Mucosa of gallbladder (tissue), 1 donor: Measurements from ENCODE around the gene BHLHE41. TPM values are rescaled to one million over a fixed set of nuclear protein-coding genes. Genes with fewer than 3 reads are reported as not detected.

ENCODE experiments used
- DNase-seq: peaks from one replicate; pipeline ENCODE4 v3.0.0-alpha.2; 2020; ENCODE audit warnings: low spot score
- total RNA-seq: library from RNA; stranded (reverse); gene quantifications from one replicate; pipeline ENCODE4 v1.2.1, GENCODE V29; 2021
- donor health status: DM: no; HTN: no; CAD: no.

BHLHE41 gene
- total RNA-seq, 1 donor from 2014 or later = 99.6 TPM

DNA sequence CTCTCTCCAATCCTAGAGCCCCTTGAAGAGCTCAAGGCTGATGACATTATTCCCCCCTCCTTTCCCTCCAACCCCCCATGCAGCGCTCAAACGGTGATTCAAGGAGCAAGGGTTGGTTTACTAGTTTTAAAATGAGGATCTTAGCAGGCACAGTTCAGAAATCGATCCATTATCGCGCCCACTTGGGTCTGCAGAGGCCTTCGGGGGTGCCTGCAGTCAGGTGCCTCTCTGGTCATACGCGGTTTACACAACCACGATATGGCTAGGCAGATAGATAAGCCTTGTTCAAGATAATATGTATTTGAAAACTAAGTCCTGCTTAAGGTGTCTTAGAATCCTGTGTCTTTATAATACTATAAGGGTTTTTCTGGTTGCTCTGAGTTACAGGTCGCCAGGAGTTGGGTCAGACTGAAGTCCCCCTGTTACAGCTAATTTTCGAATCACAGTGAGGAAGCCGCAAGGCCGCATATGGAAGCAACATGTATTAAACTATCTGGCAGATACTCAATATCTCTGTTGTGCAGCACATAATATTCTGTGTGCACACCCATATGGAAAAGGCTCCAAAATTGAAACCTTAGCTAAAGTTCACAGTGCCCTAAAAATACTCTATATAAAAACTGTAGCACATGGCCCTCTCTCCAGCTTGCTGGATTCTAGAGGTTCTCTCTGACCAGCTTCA is 10.0 kb downstream of the BHLHE41 start:
- DNase-seq = no peak

DNA sequence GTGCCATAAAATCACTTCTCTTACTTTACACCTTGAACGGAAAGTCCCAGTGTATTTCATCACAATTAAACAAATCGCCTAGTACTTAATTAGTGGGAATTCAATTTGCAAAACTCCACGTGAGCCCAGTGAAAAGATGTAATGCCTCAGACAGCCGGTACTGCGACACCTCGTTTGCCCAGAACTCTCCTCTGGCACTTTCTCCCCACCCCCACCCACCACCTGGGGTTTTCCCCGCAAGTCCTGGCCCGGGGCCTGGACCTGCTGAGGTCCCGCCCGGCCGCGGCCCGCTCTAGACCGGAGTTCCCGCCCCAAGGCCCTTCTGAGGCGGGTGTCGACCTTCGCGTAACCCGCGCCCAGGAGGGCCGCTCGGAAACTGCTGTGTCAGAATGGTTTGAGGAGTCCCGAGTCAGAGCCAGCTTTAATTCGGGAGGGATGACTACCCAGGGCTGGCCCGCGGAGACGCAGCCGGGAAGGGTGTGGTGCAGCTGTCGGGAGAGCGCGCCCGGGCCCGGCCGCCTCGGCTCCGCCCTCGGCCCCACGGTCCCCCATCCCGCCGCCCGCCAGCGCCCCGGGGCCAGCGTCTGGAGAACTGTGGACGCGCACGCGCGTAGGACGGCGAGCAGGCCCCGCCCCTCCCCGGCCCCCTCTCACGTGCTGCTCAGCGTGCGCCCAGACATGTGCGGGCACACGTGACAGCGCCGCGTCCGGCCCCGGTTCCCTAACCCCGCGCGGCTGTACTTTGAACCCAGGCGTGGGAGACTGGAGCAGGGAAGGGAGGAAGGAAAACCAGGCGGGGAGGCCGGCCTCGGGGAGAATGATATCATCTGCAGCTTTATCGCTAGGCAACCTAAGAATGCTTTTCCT is 10.8 kb downstream of the BHLHE41 start:
- peak; percentile 96 for DNase-seq

DNA sequence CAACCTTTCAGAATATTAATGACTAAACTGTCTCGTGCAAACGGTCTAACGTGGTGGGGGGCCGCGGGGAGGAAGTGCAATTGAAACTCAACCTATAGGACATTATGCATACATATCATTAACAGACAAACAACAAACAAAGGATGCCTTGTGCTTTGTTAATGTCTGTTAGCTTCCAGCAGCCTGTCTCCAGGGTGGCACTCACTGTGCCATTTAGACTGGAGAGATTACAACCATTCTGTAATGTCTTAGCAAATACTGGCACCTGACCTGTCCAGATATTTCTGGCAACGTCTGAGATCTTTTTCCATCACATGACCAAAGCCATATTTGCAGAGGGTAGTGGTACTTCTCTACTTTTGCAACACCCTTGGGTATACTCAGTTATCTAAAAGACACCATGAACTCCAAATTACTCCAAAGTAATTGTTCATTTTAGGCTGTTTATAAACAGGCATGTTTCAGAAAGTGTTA is 11.6 kb downstream of the BHLHE41 start:
- DNase-seq = no peak

DNA sequence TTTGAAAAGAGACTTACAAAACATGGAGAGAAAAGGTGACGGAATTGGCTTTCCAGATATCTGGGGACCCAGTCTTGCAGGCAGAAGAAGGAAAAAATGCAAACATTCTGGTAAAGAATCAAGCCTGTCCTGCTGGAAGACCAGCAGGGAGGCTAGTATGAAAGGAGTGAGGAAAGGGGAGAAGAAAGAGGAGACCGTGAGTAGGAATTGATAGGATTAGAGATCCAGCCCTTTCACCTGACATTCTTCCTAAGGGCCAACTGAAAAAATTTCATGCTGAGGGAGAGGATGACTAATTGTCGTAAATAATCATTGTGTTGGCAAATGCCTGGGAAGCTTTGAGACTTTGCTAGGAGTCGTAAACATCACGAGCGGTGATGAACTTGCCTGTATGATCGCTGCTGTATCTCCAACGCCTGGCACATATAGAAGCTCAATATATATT is 12.1 kb downstream of the BHLHE41 start:
- no peak for DNase-seq

DNA sequence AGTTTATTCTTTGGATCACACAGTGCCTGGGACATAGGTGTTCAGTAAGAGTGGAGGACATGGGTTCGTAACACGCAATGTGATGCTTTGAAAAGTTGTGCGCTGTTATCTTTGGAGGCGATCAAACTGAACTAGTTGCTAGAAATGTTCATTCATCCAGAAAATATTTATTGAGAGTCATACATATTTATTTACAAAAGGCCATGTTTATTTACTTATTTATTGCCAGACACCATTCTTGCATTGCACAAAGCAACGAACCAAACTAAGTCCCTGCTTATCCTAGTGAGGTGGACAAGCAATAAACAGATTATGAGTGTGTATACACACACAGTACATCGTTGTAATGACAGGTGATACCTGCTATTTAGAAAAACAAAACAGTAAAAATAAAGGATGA is 12.6 kb downstream of the BHLHE41 start:
- no peak for DNase-seq

DNA sequence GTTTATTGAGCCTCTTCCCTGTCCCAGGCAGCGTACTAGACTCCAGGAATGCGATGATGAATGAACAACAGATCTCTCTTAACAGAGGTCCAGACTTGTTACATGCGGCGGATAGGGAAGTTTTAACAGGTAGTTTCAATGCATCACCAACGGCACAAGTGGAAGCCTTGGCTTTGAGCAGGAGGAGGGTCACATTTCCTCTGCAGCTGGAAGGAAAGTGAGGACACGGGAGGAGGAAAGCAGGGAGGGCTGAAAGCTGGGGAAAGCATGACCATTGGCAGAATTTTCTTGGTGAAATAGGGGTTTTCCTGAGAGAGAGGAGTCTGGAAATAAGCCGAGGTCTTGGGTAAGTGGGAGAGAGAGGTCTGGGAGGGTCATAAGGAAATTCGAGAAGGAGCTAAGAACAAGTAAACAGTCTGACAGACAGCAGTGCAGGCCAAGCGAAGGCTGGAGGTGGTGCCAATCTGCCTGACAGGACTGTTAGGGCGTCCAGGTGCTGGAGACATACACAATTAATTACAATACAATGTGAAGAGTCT is 15.4 kb downstream of the BHLHE41 start:
- no peak for DNase-seq

DNA sequence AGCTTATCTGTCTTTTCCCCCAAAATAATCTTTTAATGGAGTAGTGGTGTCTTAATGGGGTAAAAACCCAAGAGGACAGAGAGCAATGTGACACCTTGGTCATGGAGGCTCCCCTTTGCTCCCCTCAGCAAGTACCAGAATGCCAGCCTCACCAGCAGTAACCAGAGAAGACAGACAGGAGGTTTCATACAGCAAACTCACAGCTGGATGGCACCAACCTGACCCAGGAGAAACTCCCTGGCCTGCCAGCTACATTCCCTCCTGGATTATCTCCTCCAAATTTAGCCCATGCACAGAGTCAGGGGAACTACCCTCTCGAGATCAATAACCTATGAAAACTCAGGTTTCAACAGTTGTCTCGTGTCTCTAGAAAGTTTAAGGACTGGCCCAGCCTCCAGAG is 15.9 kb downstream of the BHLHE41 start:
- DNase-seq = no peak

DNA sequence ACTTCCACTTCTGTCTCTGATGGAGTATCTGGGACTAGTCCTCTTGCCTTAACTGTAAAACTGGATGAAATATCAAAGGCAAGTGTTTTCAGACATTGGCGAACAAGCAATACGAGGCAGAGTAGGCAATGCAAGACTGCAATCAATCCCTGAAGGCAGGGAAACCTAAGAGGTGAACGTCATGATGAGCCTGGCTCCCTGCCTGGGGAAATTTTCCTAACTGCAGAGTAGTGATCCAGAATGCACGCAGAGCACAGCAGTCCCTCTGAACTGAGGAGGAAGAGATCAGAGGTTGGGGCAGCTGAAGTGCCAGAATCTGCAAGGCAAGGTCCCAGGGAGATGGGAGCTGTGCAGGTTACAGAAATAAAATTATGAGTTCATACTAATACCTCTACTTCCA is 18.5 kb downstream of the BHLHE41 start:
- no peak for DNase-seq

DNA sequence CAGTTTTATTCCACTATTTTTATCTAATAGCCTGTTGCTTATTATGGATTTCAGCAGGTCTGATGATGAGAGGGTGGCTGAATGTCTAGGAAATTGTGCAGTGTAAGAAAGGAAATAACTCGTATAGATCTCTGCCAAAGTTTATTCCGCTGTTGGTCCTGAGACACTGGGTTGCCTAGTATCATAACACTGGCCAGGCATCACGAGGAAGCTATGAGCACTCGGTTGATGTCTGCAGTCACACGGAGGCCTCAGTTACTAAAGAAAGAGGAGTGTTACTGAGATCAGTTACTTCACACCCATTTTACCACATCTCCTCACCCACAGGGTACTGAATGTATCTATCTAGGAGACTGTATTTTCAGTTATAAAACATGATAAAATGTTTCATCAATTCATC is 21.9 kb downstream of the BHLHE41 start:
- no peak for DNase-seq

DNA sequence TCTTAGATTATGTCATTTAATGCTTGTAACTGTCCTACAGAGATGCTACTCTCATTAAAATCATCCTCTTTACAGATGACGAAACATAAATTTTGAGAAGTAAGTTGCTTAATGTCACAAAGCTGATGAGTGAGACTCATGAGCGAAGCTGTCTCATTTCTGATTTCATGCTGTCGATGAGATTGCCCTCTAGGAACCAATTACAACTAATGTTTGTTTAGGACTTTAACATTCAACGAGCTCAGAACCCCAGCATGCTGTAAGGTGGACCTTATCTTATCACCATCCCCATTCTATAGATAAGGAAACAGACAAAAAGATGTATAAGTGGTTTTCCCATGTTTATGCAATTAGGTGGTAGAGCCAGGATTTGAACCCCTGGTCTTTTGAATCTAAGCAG is 23.1 kb downstream of the BHLHE41 start:
- DNase-seq = no peak

DNA sequence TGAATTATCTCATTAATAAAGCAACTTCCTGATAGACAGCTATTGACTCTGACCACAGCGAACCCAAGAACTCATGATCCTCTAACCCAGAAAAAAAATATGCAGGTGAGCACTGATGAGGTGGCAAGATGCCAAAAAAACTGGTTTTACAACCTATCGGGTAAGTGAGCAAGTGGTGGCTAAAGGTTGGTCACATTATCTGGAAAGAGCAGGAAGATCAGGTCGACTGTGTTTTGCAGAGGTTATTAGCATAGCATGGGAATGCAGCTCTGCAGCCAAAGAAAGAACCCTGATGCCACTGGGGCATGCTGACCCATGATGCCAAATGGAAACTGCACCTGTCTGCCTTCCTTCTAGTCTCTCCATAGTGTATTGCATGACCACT is 23.5 kb downstream of the BHLHE41 start:
- peak; percentile 87 for DNase-seq

DNA sequence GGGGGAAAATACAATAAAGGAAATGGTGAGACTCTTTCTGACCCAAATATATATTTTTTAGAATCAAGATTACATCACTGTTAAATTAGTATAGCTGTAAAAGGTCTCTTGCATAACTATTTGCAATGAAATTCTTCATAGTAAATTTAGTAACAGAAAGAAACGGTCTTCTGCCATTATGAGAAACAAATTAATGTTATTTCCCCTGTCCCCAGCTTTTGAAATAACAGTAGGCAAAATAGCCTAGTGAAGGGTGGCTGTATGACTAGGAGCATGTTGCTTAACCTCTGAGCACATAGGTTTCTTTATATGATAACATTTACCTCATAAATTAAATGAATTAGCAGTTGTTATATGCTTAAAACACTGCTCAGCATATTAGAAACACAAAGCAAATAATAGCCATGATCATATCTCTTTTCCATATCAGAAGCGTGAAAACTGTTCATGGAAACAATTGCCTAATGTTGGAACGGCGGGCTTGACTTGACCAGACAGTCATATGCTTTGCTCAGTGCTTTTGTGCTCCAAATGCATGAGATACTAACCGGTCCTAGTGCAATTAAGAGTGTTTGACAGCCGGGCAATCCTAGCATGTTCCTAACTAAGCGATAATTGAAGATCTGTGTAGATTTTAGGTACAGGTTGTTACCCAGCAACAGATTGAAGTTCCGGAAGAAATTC is 24.0 kb downstream of the BHLHE41 start:
- no peak for DNase-seq

DNA sequence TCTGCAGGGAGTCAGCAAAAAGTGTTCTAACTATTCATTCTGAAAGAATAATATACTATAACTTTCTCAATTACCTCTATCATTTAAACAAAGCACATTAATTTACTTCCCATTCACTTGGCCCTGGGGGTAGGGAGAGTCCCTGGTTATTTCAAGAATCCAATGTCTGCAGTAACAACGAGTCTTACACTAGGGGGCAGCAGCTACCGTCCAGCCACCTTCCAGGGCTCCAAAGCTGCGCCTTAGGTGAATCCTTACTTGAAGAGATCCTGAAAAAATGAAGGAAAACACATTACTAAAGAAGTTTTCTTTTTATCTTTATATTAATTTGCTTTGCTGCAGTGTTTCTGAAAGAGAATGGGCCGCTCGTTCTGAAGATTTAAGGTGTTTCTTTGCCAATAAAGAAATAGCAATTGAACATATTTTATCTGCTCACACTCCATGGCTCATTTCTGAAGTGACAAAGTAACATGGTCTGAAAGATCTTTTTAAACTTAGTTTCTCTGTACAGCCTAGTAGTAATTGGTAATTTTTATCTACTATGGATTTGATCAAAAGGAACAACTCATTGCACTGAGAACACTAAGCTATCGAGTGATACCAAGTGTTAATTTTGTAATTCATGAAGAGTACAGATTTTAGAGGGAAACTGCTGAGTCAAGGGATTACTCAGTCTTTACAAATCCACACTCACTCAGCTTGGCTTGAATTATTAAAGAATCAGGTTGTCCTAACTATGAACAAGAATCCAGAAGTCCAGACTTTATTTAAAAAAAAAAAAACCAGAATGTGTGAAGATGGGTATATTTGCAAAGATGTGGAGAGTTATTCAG is 27.6 kb downstream of the BHLHE41 start:
- DNase-seq = peak; percentile 72

DNA sequence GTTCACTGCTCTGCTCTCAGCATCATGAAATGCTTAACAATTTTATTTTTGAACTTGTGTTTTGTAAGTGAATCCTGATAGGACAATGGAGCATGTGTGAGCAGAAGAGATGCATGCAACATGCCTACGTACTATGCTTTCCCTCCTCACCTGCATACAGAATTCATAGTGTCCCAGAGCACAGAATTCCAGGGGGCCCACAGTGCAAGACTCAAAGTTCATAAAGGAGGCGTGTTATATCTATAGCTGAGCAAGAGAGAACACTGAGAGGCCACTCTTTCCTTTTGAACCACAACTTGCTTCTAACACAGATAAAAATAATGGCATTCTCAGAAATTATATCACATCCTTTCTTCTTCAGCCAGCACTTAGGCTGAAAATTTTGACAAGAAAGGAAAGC is 28.8 kb downstream of the BHLHE41 start:
- no peak for DNase-seq

DNA sequence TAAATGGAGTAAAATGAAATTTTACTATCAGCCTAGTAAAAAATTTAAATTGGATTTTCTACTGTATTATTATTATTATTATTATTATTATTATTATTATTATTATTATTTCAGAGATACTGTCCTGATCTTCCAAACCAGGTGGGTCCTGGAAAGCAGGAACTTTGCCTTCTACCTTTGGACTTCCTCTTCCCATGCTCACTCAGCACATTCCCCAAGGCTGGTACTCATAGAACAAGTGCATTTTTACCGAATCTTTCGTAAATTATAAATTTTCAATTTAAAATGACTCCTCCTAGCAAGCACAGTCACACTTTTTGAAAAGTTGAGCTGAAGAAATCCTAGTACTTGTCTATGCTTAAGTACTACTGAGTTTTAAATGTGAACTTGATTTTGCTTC is 29.7 kb downstream of the BHLHE41 start:
- no peak for DNase-seq

DNA sequence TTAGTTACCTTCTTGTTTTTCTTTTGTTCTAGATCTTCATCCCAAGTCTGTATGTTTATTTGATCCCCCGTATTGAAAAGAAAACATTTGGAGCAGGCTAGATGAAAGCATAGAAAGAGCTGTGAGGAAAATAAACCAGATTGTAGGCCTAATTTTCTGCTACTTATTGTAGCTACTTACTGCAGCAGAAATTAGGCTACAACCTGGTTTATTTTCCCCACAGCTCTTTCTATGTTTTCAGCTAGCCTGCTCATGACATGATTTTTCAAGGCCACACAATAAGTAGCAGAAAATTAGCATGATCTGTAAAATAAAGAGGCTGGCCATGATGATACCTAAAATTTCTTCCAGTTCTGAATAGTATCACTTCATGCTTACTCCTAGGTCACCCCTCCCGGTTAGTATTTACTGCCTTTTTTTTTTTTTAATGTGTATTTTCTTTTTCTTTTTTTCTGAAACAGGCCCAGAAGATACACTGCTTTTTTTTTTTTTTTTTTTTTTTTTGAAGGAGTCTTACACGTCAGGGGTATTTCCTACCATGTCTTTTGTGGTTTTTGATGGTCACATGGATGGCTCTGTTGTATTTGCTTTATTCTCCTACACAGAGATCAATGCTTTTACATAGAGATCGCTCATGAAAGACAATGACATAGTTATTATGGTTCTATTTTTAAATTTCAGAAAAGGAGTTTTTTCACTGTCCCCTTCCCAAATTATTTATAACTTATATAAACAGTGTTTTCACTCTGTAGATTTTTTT is 32.3 kb downstream of the BHLHE41 start:
- no peak for DNase-seq

DNA sequence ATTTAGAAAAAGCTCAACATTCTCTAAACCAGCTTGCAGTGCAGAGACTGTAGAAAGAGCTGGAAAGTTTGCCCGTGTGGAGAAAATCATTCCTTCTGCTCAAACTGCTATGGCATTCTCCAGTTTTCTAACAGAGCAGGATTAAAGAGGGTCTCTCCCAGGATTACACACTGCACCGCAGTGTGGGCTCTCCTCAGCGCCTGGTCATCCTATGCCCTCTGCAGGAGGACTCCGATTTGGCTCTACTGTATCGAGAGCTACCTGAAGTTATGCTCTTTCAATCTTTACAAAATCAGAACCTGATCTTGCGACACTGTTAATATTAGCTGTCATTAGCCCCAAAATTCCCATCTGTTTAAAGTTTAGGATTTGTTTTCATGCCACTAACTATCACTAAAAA is 33.0 kb downstream of the BHLHE41 start:
- no peak for DNase-seq

DNA sequence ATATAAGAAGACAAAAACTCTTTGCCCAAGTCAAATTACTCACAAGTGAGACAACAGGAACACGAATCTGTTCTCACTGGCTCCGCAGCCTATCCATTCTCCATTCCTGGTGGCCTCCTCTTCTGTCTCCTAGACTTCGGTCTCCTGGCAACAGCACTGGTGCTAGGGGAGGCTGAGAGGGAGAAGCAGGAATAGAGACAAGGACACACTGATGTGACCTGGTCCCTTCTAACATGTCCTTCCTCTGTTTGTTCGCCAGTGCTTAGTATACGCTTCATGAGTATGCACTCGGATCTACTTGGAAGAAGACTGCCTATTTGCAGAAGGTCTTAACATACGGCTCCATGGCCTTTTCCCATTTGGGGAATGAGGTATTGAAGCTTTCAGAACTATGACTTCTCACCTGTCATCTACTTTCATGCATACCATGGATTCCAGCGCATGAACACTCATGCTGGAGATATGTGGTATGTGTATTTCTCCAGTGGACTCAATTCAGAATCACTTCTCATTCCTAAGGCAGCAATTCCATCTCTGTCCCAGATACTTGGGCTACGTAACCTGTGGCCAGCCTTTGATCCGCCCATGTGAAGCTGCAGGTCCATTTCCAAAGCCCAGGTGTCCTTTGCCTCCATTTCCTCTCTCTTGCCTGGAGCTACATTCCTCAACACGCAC is 33.9 kb downstream of the BHLHE41 start:
- no peak for DNase-seq

DNA sequence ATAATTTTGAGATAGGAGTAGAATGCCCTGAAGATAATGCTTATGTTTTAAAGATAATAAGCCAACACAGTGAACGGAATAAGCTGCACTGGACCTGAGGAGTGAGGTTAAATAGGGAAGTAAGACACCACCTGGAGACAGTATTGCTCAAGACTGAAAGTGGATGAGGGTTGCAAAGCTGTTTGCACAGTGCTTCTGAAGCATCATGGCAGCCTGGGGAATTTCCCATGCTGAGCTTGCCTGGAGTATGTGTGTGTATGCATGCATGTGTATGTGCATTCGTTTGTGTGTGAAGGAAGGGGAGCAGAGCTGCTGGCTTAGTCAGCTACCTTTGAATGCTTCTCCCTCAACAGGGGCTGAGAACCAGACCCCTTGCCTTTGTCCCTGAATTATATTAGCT is 35.8 kb downstream of the BHLHE41 start:
- no peak for DNase-seq

DNA sequence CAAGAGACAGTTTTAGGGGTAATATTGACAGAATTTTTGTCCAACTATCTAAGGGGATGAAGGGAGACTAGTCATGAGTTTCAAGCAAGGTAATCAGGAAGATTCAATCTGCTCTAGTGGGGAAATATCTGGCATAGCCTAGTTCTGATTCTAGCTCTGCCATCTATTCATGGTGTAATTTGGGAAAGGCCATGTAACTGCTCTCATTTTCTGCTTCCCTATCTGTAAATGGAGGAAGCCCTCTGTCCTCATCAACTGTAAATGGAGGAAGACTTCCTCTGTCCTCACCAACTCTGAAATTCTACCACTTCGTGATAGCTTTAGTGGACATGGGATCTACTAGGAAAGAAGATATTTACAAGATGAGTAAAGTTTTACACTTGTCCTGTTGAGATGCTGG is 37.9 kb downstream of the BHLHE41 start:
- DNase-seq = no peak
